HG03139 (cell line): ENCODE measurements around the gene PRPSAP1.
"Not testable (repeated sequence)": the region's sequence is repeated elsewhere in the genome, so short reads cannot be mapped to it uniquely, and the experiment has no call there.

Experiments
- ATAC-seq: cut with Tn5 transposase; IDR thresholded peaks from one replicate; pipeline ENCODE4 v1.9.1; 2021; ENCODE audit not compliant: unreplicated experiment

PRPSAP1 gene

DNA sequence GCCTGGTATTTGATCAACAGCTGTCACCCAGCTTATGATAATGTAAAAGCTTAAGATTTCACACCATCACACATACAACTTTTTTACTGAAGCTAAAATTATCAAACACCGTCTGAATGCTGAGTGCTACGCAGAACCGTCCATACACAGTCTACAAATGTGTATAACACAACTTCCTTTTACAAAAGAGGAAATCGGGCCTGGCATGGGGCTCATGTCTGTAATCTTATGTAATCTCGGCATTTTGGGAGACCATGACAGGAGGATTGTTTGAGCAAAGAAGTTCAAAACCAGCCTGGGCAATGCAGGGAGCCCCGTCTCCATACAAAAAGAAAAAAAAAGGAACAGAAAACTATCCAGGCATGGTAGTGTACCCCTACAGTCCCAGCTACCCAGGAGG, 26.0 kb downstream of the PRPSAP1 start:
- no peak for ATAC-seq

DNA sequence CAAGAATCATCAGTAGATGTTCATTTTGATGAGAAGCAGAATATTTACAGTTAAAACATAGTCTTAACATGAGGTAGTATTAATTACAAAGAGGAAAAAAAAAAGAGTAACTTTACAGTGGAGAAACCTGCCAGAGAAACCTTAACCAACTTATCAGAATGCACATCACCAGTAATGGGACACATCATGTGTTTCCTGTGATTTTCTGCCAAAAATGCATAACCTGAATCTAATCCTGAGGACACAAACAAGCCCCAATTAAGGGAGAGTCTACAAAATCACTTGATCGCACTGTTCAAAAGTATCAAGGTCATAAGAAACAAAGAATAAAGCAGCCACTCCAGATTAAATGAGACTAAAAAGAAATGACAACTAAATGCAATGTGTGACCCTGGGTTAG, 27.4 kb downstream of the PRPSAP1 start:
- no peak for ATAC-seq

DNA sequence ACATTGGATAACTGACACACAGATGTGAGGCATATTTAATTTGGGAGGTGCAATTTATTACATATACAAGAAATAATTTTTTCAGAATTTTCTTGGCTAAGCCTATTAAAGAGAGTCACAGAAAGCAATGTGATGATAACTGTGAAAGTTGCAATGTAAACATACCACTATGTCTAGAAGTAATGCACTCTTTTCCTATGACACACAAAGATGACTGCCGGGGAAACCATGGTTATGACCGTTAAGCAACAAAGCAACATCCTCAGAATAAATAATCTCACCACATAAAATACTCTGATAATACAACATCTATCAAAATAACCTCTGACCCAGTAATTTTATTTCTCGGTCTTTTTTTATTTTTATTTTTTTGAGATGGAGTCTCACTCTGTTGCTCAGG, 35.1 kb downstream of the PRPSAP1 start:
- ATAC-seq, result no peak

DNA sequence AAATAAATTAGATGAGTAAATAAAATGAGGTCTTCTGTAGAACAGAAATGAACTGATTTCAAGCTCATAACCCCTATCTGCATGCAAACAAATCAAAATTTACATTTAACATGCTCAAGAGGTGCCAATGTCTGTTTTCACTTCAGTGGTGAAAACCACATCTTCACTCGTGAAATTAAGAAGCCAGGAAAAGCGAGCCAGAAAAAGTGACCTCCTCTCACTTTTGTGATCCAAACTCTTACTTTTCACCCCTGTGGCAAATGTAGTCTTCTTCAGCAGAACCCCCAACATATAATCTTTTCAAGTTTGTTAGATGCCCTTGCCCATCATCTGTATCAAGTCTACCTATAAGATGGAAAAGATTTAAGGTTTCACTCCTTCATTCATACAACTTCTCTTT, 36.2 kb downstream of the PRPSAP1 start:
- no peak for ATAC-seq

DNA sequence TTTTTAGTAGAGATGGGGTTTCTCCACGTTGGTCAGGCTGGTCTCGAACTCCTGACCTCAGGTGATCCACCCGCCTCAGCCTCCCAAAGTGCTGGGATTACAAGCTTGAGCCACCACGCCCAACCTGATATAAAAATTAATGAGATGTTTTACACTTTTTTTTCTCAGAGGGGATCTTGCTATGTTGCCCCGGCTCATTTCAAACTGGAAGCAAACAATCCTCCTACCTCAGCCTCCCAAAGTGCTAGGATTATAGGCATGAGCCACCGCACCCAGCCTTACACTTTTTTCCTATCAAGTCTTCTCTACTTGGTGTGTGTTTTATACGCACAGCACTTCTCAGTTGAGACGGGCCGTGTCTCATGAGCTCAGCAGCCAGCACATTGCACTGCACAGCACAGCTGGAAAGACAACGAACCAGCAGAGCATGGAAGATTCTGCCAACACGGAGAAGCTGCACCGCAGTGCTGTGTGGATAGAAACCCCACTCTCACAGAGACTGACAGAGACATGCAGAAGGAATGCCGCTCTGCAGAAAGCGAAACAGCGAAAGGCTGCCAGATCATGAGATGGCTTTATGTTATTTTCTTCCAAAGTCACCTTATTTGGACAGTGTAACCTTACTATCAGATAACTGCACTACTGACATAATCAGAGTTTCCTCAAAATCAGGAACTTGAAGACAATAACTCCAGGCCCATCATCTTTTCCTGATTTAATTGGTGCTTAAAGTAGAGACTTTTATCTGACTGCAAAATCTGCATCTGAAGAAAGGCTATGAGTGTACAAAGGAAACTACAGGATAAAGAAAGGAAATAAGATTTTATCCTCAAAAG, 39.1 kb downstream of the PRPSAP1 start:
- ATAC-seq, result no peak

DNA sequence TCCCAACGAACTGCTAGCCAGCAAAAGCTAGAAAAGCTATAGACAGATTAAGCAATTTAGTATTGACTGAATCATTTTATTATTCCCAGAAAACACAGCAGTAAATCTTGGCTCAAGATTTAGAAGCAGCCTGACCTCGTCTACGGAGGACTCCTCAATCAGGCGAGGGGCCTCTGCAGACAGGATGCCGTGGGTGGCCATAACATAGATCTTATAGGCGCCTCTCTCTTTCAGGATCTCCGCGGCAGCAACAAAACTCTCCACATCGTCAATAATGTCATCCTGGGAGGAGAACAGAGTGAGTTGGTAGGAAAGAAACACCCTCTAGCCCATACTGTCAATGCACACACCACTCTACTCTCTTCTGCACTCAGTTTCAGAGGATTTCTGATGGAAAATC, 41.0 kb downstream of the PRPSAP1 start:
- no peak for ATAC-seq

DNA sequence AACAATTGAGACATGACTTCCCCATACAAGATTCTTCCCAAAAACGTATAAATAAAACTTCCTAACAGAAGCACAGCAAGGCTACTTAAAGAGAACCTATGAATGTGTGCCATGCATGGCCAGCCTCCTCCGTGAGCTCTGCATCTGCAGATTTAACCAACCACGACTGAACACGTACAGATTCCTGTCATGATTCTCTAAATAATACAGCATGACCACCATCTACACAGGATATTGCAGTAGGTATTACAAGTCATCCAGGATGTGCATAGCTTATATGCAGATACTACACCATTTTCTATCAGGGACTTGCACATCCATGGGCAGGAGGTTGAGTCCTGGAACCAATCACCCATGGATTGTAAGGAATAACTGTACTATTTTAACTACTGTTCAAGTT, 44.3 kb downstream of the PRPSAP1 start:
- no peak for ATAC-seq

DNA sequence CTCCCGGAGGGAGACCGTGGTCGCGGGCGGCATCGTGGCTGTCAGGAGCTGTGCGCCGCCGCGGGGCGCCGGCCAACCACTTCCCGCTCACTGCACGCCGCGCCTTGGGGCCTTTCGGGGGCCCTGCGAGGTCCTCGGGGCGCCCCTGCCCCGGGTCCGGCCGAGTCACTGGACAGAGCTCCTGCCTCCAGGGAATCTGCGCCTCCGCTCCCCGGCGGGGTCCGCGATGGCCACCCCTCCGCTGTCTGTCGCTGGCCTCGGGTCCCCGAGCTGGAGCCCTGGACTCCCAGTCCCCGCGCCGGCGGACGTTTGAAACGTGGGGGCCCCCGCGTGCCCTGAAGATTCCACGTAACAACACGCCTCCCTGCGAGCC, 45.8 kb downstream of the PRPSAP1 start, which contains the start of gene QRICH2:
Gene QRICH2 (minus strand): TSS at position 311 of the 373 bp plus-strand sequence. CDS start 278 bp downstream, at position 33.
- no peak for ATAC-seq

DNA sequence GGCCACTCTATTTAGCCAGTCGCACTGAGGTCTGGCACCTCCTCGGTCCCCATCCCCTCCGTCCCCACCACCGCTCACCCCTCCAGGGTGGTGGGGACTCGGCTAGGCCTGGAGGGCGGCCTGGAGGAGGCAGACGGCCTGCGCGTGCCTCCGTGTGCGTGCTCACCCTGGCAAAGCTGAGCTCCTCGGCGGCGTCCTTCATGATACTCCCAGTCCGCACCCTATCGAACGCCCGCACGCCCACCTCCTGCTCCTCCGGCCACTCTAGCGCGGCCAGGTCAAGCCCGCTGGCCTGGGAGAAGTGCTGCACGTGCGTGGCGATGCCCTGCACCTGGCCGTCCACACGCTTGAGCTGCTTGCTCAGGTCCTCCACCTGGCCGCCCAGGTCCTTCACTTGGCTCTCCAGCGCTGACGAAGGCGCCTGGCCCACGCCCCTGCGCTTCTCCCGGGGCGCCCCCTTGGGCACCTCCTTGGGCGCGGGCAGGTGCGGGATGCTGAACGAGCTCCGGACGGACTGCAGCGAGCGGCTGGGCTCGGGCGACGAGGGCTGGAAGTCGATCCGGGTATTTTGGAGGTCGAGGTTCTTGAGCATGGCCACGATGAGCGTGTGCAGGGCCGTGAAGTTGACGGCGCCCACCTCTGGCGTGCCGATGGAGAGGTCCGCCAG, 46.3 kb downstream of the PRPSAP1 start:
- no peak for ATAC-seq

DNA sequence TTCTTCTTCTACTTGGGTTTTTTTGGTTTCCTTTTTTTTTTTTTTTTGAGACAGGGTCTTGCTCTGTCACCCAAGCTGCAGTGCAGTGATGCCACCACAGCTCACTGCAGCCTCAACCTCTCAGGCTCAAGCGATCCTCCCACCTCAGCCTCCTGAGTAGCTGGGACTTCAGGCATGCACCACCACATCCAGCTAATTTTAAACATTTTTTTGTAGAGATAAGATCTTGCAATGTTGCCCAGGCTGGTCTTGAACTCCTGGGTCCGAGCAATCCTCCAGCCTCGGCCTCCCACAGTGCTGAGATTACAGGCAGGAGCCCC, 48.6 kb downstream of the PRPSAP1 start:
- not testable (repeated sequence) for ATAC-seq

DNA sequence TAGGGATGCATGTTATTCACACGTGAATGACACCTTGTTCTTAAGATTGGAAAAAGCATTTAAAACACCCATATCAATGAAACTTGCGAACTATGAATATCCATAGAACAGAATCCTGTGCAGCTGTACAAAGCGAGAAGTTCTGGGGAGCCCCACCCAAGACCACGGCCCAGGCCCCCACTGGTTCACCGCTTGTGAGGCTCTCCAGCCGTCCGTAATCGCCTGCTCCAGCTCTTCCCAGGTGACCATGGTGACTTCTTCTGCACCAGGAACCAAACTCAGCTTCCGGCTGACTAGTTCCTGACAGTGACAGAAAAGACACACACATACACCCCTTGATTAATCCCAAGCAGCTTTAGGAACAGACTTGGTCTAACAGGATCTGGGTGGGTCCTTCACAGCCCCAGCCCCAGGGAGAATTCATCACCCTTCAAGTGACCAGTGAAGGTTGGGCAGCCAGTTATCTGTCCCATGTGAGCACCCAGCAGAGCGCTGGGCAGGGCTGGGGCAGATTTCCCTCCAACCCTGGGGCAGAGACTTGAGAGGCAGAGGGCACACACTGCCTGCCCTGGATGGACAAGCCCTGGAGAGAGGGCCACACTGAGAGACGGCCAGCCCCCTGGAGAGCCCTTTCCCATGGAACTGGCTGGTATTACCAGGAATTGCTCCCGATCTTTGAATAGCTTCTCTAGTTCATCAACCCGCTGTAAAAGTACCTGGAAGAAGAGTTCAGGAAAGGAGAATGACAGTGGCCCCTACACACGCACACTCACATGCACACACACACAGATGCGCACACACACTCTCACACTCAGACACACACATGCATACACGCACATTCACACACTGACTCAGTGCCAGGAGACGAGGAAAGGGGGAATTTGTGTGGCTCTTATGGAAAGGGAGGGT, 49.2 kb downstream of the PRPSAP1 start:
- ATAC-seq, result no peak

DNA sequence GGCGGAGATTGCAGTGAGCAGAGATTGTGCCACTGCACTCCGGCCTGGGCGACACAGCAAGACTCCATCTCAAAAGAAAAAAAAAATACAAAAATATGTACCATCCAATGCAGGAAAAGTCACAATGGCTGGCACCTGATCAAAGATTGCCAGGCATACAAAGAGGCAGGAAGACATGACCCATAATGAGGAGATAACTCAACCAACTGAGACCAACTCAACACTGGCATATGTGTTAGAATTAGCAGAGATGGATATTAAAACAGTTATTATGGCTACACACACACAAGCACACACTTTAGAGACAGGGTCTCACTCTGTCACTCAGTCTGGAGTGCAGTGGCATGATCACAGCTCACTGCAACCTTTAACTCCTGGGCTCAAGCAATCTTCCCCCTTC, 56.3 kb downstream of the PRPSAP1 start:
- ATAC-seq, result no peak

DNA sequence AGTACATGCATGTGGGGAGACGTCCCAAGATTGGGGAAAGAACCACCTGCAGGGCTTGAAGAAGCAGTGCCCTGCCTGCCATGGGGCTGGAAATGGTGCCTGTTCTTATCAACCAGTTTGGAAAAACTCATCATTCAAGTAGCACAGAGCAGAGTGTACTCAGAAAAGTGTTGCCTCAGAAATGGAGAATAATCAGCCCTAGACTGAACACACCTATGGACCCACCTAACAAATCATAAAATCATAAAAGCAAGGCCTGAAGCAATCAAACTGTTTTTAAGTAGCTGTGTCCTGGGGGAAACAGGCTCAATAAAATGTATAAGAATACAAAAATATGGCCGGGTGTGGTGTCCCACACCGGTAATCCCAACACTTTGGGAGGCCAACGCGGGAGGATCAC, 56.8 kb downstream of the PRPSAP1 start:
- ATAC-seq, result no peak

DNA sequence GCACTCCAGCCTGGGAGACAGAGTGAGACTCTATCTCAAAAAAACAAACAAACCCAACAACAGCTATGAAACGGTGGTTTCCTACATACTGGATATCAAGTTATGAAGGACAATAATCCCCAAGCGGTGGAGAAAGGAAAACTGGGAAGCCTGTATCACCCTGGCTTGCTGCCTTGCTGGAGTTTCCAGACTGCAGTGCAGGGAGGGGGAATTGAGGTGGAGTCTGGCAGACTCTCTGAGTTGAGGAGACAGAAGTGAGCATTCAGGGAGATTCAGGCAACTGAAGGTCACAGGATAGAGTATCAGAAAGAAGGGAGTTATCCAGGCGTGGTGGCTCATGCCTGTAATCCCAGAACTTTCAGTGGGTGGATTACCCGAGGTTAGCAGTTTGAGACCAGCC, 57.5 kb downstream of the PRPSAP1 start:
- no peak for ATAC-seq

DNA sequence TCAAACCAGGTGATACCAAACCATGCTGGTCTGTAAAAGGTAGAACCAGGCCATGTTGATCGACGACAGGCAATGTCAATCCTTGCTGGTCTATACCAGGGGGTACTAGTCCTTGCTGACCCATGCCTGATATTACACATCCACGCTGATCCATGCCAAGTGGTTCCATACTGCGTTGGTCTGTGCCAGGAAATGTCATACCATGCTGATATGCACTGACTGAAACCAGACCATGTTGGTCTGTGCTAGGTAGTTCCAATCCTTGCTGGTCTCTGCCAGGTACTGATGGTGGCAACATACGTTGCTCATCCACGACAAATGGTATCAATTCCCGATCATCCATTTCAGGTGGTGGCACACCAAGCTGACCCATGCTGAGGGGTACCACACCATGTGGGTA, 60.6 kb downstream of the PRPSAP1 start:
- ATAC-seq, result no peak

DNA sequence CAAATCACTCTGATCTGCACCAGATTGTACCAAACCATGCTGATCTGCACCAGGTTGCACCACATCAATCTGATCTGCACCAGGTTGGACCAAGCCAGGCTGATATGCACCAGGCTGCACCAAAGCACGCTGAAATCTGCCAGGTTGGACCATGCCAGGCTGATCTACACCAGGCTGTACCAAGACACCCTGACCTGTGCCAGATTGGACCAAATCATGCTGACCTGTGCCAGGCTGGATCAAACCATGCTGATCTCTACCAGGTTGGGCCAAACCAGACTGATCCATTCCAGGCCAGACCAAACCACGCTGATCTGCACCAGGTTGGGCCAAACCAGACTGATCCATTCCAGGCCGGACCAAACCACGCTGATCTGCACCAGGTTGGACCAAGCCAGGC, 61.1 kb downstream of the PRPSAP1 start:
- ATAC-seq, result no peak

DNA sequence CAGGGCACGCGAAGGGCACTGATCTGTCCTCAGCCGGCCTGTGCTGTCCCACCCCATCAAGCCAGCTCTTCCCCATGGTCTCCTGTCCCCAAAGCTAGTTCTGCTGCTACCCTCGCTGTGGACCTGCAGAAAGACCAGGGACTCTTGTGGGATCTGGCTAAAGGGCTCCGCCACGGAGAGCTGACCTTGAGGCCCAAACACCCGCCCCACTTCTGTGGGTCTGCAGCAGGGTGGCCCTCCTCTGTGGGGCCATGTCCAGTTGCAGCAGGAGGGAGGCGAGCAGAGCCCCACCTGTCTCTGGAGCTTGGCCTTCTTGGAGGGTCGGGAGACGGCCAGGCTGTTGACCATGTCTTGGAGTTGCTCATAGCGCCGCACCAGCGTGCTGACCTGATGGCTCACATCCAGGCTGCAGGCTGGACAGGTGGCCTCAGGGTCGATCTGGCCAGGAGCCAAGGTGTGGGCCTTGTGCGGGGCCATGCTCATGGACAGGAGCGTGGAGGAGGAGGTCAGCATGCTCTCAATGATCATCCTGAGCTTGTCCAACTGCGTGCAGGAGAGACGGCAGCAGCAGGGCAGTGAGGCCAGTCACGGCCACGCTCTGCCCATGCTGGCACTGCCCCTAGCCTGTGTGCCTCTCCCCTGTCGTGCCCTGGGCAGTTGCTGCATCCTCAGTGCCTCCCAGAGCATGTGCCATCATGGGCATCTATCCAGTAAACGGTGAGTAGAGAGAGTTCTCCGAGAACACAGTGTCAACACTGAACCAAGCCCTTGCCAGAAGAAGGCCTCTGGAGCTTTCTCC, 71.9 kb downstream of the PRPSAP1 start:
- no peak for ATAC-seq

DNA sequence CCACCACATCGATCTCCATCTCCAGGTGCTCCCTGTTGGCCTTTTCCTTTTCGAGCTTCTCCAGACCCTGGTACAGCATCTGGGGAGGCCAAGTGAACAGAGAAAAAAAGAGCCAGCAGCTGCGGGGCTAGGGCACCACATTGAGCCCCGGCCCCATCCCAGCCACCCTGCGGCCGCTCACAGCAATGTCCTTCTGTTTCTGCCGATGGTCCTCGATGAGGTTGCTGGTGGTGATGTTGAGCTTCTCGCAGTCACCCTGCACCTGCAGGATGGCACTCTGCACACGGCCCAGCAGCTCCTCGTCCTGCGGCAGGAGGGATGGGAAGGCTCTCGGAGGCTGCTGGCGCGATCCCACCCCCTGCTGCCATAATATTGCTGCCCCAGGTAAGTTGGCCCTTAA, 73.1 kb downstream of the PRPSAP1 start:
- ATAC-seq, result no peak

DNA sequence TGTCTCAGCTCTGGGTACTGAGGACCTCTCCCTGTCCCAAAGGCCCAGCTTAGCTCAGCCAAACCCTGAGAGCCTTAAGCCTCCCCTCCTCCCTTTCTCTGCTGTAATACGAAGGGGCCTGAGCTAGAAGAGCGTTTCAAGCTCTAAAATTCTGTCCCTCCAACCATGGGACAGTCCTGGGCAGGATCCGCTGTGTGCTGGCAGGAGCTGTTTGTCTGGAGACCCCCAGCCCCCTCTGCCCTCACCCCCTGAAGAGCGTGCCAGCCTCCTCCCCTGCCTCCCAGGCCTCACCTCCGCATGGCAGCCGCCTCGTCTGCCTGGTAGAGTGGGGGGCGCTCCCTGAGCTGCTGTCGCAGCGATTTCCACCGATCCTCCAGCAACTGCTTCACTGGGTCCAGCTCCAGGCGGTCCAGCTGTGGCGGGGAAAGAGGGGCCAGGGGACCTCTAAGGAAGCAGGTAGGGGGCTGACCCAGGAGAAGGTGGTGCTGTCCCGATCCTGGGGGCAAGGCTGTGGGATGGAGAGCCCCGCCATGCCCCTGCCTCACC, 73.9 kb downstream of the PRPSAP1 start:
- no peak for ATAC-seq

DNA sequence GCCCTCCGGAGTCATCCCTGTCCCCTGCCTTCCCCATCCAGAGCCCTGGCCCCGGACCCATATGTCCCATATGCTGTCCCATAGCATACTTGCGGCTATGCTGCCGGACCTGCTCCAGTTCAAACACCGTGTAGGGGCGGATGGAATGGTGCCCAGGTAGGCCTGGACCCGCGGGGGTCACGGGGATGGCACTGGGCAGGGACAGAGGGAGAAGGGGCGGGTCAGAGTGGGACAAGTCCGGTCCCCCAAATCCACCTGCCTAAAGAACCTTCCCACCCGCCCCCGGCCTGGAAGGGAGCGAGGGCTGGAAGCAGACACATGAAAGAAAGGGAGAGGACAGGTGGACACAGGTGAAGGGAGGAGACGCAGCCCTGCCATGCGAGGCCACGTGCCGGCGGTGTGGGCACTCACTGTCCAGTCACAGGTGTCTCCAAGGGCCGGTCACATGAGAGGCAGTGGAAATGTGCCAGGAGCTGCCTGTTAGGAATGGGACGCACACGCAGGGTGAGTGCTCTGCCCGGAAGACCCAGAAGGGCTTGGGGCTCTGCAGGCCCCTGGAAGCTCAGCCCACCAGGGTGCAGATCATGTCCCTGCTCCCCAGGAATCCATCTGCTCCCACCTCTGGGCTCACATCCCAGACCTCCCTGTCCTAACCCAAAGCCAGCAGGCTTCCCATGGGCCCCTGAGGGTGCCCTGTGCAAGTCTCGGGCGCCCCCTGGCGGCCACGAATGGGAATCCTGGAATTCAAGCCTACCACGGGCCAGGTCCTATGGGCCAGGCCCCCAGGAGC, 74.6 kb downstream of the PRPSAP1 start:
- no peak for ATAC-seq
